HG03520 (cell line): ENCODE data around the gene FCMR.

Experiments
- ATAC-seq: cut with Tn5 transposase; IDR thresholded peaks from one replicate; pipeline ENCODE4 v1.9.1; 2021; ENCODE audit warnings: mild to moderate bottlenecking, moderate library complexity; ENCODE audit not compliant: unreplicated experiment

FCMR gene

GRCh38 chr1:206921772-206922265 lies at the start of gene FCMR:
Gene FCMR (minus strand): TSS chr1:206921941. CDS start chr1:206921854, 87 bp downstream.
- no peak for ATAC-seq

- peak; percentile 57 for ATAC-seq
Observed at GRCh38 chr1:206971029-206971655, 49.4 kb upstream of the FCMR start.

GRCh38 chr1:206970446-206970845 lies 48.7 kb upstream of the FCMR start, which contains the start of gene FCAMR:
Gene FCAMR (minus strand): TSS chr1:206970460. CDS start chr1:206970125, 335 bp downstream.
- ATAC-seq: no peak

GRCh38 chr1:206969090-206969489 lies 47.3 kb upstream of the FCMR start:
- ATAC-seq: no peak

GRCh38 chr1:206967096-206967849 lies 45.5 kb upstream of the FCMR start:
- ATAC-seq: no peak

- no peak for ATAC-seq
Observed at GRCh38 chr1:206965781-206966180, 44.0 kb upstream of the FCMR start.

GRCh38 chr1:206963740-206964139 lies 42.0 kb upstream of the FCMR start:
- ATAC-seq: no peak

GRCh38 chr1:206963119-206963712 lies 41.5 kb upstream of the FCMR start:
- ATAC-seq: no peak

GRCh38 chr1:206962272-206962671 lies 40.5 kb upstream of the FCMR start:
- no peak for ATAC-seq

GRCh38 chr1:206961668-206962067 lies 39.9 kb upstream of the FCMR start:
- ATAC-seq: no peak

- ATAC-seq: no peak
Observed at GRCh38 chr1:206960676-206961386, 39.1 kb upstream of the FCMR start.

- ATAC-seq: no peak
Observed at GRCh38 chr1:206958144-206958543, 36.4 kb upstream of the FCMR start.

- no peak for ATAC-seq
Observed at GRCh38 chr1:206957639-206958038, 35.9 kb upstream of the FCMR start.

GRCh38 chr1:206955476-206956451 lies 34.0 kb upstream of the FCMR start:
- ATAC-seq: peak; percentile 42

- ATAC-seq: no peak
Observed at GRCh38 chr1:206954459-206955342, 33.0 kb upstream of the FCMR start.

- no peak for ATAC-seq
Observed at GRCh38 chr1:206953626-206954025, 31.9 kb upstream of the FCMR start.

- ATAC-seq: no peak
Observed at GRCh38 chr1:206953126-206953525, 31.4 kb upstream of the FCMR start.

GRCh38 chr1:206952171-206952570 lies 30.4 kb upstream of the FCMR start:
- no peak for ATAC-seq
